HG03280 (cell line): ENCODE results near the gene NPHS1.
"Not testable (repeated sequence)": the region's sequence is repeated elsewhere in the genome, so short reads cannot be mapped to it uniquely, and the experiment has no call there.

Experiments used
- ATAC-seq: cut with Tn5 transposase; IDR thresholded peaks from one replicate; pipeline ENCODE4 v1.9.1; 2021; ENCODE audit warnings: mild to moderate bottlenecking, moderate library complexity; ENCODE audit not compliant: unreplicated experiment

The NPHS1 gene

DNA sequence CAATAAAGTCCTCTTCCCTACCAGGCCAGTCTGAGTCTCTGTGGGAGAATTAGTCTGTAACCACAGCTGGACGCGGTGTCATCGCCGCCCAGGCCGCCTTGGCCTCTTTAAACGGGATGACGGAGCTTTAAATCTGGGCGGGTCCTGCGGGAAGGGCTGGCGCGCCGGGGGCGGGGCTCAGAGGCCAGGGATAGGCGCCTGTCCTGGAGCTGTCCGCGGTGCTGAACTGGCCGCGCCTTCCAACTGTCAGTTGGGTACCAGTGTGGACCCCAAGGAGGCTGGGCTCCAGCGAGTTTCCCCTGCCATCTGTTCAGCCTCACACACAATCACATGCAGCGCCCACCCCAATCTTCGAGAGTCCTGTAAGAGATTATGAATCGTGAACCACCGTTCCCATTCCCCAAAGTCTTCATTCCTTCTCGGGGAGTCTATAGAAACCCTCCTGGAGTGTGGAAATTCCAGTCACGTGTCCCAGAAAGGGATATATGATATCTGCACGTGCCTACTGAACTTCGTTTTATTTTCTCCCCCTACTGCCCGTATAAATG is 27.5 kb upstream of the NPHS1 start:
- ATAC-seq, result no peak

DNA sequence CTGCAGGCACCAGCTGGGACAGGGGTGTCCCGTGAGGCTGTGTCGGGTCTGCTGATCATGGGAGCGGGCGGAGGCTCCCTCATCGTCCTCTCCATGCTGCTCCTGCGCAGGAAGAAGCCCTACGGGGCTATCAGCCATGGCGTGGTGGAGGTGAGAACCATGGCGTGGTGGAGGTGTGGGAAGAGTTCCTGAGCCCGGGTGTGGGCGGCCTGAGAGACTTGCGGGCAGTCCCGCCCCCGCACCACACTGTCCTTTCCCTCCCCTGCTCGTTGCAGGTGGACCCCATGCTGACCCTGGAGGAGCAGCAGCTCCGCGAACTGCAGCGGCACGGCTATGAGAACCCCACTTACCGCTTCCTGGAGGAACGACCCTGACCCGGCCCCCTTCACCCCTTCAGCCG is 26.8 kb upstream of the NPHS1 start:
- ATAC-seq, result no peak

DNA sequence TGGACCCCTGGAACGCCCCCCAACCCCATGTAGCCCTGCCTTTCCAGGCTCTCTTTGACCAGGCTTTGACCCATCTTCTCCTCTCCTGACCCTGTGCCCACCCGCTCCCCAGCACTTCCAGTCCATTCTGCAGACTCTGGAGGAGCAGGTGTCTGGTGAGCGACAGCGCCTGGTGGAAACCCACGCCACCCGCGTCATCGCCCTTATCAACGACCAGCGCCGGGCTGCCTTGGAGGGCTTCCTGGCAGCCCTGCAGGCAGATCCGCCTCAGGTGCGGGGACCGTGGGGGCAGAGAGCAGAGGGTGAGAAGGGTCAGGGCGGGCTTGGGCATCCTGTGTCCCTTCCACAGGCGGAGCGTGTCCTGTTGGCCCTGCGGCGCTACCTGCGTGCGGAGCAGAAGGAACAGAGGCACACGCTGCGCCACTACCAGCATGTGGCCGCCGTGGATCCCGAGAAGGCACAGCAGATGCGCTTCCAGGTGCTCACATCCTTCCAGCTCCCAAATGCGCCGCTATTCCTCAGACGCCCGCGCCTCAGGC is 22.2 kb upstream of the NPHS1 start:
- no peak for ATAC-seq

DNA sequence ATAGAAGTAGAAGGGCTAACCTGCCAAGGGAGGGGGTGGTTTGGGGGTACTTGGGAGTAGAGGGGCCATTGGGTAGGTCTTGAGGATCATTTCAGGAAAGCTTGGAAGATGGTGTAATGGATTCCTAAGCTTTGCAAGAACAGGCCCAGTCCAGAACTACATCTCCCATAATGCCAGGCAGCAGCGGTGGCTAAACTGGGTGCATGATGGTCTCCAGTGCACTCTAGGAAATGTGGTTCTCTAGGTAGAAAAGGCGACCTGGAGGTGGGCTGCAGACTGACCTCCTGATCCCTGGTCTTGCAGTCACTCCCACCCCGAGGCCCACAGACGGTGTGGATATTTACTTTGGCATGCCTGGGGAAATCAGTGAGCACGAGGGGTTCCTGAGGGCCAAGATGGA is 19.9 kb upstream of the NPHS1 start:
- ATAC-seq, result no peak

DNA sequence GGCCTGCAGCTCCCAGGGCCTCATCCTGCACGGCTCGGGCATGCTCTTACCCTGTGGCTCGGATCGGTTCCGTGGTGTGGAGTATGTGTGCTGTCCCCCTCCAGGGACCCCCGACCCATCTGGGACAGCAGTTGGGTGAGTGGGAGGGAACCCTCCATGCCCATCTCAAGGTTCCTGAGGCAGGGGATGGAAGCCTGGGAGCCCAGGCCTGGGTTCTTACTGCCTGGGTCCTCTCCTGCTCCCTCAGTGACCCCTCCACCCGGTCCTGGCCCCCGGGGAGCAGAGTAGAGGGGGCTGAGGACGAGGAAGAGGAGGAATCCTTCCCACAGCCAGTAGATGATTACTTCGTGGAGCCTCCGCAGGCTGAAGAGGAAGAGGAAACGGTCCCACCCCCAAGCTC is 19.3 kb upstream of the NPHS1 start:
- ATAC-seq, result no peak

DNA sequence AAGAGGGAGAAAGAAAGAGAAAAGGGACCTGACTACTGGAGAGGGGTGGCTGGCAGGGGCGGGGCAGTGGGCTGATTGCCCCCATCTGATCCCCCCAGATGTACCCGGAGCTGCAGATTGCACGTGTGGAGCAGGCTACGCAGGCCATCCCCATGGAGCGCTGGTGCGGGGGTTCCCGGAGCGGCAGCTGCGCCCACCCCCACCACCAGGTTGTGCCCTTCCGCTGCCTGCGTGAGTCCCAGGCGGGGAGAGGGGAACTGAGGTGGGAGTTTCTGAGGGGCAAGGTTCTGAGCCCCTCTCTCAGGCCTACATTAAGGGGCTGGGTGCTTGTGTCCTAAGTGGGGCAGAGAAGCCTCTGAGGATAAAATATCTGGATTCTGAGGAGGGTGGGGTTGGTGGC is 18.5 kb upstream of the NPHS1 start:
- ATAC-seq, result no peak

- ATAC-seq, result not testable (repeated sequence)
Observed at GRCh38 chr19:35870124-35870736, 17.9 kb upstream of the NPHS1 start.

- ATAC-seq, result no peak
Observed at GRCh38 chr19:35869327-35870123, 17.2 kb upstream of the NPHS1 start.

- no peak for ATAC-seq
Observed at GRCh38 chr19:35868823-35869326, 16.6 kb upstream of the NPHS1 start.

- ATAC-seq, result no peak
Observed at GRCh38 chr19:35868172-35868822, 16.0 kb upstream of the NPHS1 start, which contains the start of gene APLP1. Gene APLP1, plus strand, starts transcription at chr19:35868574. Its CDS starts 63 bp downstream, at chr19:35868637.

- ATAC-seq, result no peak
Observed at GRCh38 chr19:35863018-35863417, 10.7 kb upstream of the NPHS1 start.

- no peak for ATAC-seq
Observed at GRCh38 chr19:35862528-35862927, 10.2 kb upstream of the NPHS1 start.

- no peak for ATAC-seq
Observed at GRCh38 chr19:35861640-35862160, 9.4 kb upstream of the NPHS1 start.

- no peak for ATAC-seq
Observed at GRCh38 chr19:35860818-35861639, 8.7 kb upstream of the NPHS1 start.

DNA sequence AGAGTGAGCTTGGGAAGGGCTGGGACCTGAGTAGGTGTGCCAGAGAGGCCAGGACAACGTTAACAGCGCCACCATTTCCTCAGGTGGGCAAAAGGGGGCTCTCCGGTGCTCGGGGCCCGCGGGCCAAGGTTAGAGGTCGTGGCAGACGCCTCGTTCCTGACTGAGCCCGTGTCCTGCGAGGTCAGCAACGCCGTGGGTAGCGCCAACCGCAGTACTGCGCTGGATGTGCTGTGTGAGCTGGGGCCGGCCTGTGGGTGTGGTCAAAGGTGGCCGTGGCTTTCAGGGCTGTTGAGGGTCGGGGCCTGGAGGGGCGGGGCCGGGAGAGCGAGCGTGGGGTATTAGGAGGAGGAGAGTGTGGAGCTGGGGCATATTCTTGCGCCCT is 8.1 kb upstream of the NPHS1 start:
- ATAC-seq, result no peak

GRCh38 chr19:35859414-35859813 is 7.1 kb upstream of the NPHS1 start:
- ATAC-seq, result no peak

GRCh38 chr19:35858311-35858710 is 6.0 kb upstream of the NPHS1 start:
- ATAC-seq, result no peak

DNA sequence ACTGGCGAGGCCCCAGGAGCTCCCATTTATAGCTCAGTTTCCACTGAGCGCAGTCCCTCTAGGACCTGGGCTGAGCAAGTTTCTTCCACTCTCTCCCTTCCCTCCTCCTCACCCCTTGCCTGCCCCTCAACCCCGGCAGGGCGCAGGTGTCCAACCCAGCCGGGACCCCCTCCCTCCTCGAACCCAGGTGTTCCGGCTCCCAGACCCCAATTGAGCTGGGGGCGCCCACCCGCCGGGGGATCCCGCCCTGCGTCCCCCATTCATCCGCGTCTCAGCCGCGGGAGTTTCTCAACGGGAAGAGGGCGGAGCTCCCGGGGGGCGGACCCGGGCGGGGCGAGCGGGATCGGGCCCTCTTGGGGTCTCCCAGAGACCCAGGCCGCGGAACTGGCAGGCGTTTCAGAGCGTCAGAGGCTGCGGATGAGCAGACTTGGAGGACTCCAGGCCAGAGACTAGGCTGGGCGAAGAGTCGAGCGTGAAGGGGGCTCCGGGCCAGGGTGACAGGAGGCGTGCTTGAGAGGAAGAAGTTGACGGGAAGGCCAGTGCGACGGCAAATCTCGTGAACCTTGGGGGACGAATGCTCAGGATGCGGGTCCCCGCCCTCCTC is 4.3 kb upstream of the NPHS1 start, which contains the start of gene KIRREL2:
Gene KIRREL2, plus strand, starts transcription at position 366 of the 604 bp plus-strand sequence. Its CDS starts 209 bp downstream, at position 575.
- ATAC-seq, result no peak

- ATAC-seq, result no peak
Observed at GRCh38 chr19:35853038-35853756, 893 bp upstream of the NPHS1 start.
